ENCODE measurements around the gene C11orf54. TPM values are rescaled to one million over a fixed set of nuclear protein-coding genes. Genes with fewer than 3 reads are reported as not detected.
A peak's percentile ranks its signal among the peaks of the same experiment; 100 is the strongest.

C11orf54 gene
- 10 to 100 TPM; 24.3 to 39.5 (median 27.6) TPM for total RNA-seq
- polyA plus RNA-seq, result 10 to 100 TPM; 12.2 to 29.5 TPM
- long read RNA-seq, donor 1, full-length matches to known transcripts, result 45 of 51 reads
- long read RNA-seq, donor 1, partial matches to known transcripts, result 3 of 51 reads
- long read RNA-seq, donor 1, other reads (novel, unspliced or antisense), result 3 of 51 reads
- long read RNA-seq, donor 2, transcript C11orf54-202 (9 exons, 1,733 nt), result major isoform, 22 of 44 reads
- long read RNA-seq, donor 2, transcript C11orf54-201 (9 exons, 2,522 nt), result minor isoform, 6 of 44 reads
- long read RNA-seq, donor 2, partial matches to known transcripts, result 2 of 44 reads
- long read RNA-seq, donor 2, other reads (novel, unspliced or antisense), result 9 of 44 reads
- long read RNA-seq, donor 3, transcript C11orf54-214 (8 exons, 2,442 nt), result minor isoform, 9 of 89 reads
- long read RNA-seq, donor 3, transcript C11orf54-202 (9 exons, 1,733 nt), result major isoform, 49 of 89 reads
- long read RNA-seq, donor 3, transcript C11orf54-201 (9 exons, 2,522 nt), result minor isoform, 11 of 89 reads
- long read RNA-seq, donor 3, partial matches to known transcripts, result 2 of 89 reads
- long read RNA-seq, donor 3, other reads (novel, unspliced or antisense), result 14 of 89 reads

GRCh38 chr11:93741094-93741881 lies at the start of gene C11orf54, which contains the start of gene TAF1D:
TSS of gene C11orf54 (plus strand) at chr11:93741672. CDS start at chr11:93747394, 5,722 bp downstream.
TSS of gene TAF1D (minus strand) at chr11:93741495. CDS start at chr11:93739304, 2,191 bp downstream.
- peak; percentile 97 to 99 (median 98) for ATAC-seq
- TF ChIP-seq CTCF (IDR thresholded peaks at IDR 0.05), result peak in 4 of 9 donors; percentile 7 to 20 (median 14)
- Histone ChIP-seq H3K27me3 (no peaks in the 10 kb centered on the region), H3K9me3 (no peaks in the 10 kb centered on the region), H3K27ac (peak within 1 kb of the TSS; percentile 72 to 98 (median 90)), H3K4me1 (peaks cover 0 to 82% (median 52%) of the 10 kb centered on the region in 9 donors), H3K36me3 (peaks cover 0 to 49% (median 22%) of the 10 kb centered on the region in 9 donors), H3K4me3 (peak within 1 kb of the TSS; percentile 49 to 97 (median 78))
- peak; percentile 96 to 99 for DNase-seq
- intact Hi-C loops (cut with DNase I), result loop anchor here in 7 of 10 donors (1.0 to 5.0 kb wide), 4 partner anchors 41 to 79 kb away; partner anchors contain the start of genes MED17 (in 7 of the 7) and CEP295 (in 1 of the 7)
- WGBS, 2 donors, result 0 to 1% methylated on average over 65 of the region's 65 CpGs

GRCh38 chr11:93694109-93694508 lies 47.4 kb upstream of the C11orf54 start:
- Histone ChIP-seq H3K4me3 (no peak overlapping the region), H3K36me3 (peaks cover 0 to 98% (median 49%) of the 10 kb centered on the region in 9 donors), H3K4me1 (no peaks in the 10 kb centered on the region), H3K9me3 (no peaks in the 10 kb centered on the region), H3K27ac (no peak overlapping the region), H3K27me3 (no peaks in the 10 kb centered on the region)
- ATAC-seq (no peak), DNase-seq (no peak)
- WGBS, 2 donors, result 96 to 97% methylated on average over 2 of the region's 2 CpGs
- intact Hi-C loops (cut with DNase I), result no loop called here
- TF ChIP-seq CTCF (IDR thresholded peaks at IDR 0.05), result no peak

- ATAC-seq (no peak), DNase-seq (no peak)
- no peaks in the 10 kb centered on the region for H3K9me3 ChIP-seq
- intact Hi-C loops (cut with DNase I), result no loop called here
- TF ChIP-seq CTCF (IDR thresholded peaks at IDR 0.05), result no peak
- H3K27ac ChIP-seq, result no peak overlapping the region
- H3K4me3 ChIP-seq, result no peak overlapping the region
- H3K36me3 ChIP-seq, result peaks cover 0 to 98% (median 44%) of the 10 kb centered on the region in 9 donors
- H3K27me3 ChIP-seq, result no peaks in the 10 kb centered on the region
- H3K4me1 ChIP-seq, result no peaks in the 10 kb centered on the region
Observed at GRCh38 chr11:93694557-93694956, 46.9 kb upstream of the C11orf54 start.

- no peak overlapping the region for H3K27ac ChIP-seq
- H3K4me3 ChIP-seq, result no peak overlapping the region
- no peak for DNase-seq
- H3K9me3 ChIP-seq, result no peaks in the 10 kb centered on the region
- H3K27me3 ChIP-seq, result no peaks in the 10 kb centered on the region
- peaks cover 0 to 11% (median 0%) of the 10 kb centered on the region in 9 donors for H3K4me1 ChIP-seq
- TF ChIP-seq CTCF (IDR thresholded peaks at IDR 0.05), result no peak
- 96 to 97% methylated on average over 4 of the region's 4 CpGs for WGBS, 2 donors
- intact Hi-C loops (cut with DNase I), result no loop called here
- H3K36me3 ChIP-seq, result peaks cover 0 to 98% (median 41%) of the 10 kb centered on the region in 9 donors
- no peak for ATAC-seq
Observed at GRCh38 chr11:93697611-93698010, 43.9 kb upstream of the C11orf54 start.

Data from heart right ventricle (tissue), 16 donors.